GM21529 (cell line): ENCODE measurements around the gene OLFM3.

Experiments used
- ATAC-seq: cut with Tn5 transposase; IDR thresholded peaks from one replicate; pipeline ENCODE4 v1.9.1; 2021; ENCODE audit not compliant: unreplicated experiment

Gene OLFM3

DNA sequence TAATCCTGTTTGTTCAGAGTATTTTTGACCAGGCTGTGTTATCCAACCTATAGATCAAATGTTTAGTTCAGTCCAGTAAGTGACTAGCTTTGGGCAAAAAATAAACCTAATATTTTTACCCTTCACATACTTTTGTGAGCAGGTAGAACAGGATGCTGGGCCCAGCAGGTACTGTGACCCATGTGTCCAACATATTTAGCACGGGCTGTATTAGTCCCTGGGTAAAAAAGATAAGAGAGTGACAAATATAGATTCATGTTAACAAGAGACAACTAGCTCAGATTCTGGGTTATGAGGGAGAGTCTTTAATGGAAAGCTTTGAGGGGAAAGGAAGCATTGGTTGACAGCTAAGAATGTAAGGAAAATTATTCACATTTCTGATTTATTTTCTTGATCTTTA, 43.1 kb downstream of the OLFM3 start:
- ATAC-seq = no peak

DNA sequence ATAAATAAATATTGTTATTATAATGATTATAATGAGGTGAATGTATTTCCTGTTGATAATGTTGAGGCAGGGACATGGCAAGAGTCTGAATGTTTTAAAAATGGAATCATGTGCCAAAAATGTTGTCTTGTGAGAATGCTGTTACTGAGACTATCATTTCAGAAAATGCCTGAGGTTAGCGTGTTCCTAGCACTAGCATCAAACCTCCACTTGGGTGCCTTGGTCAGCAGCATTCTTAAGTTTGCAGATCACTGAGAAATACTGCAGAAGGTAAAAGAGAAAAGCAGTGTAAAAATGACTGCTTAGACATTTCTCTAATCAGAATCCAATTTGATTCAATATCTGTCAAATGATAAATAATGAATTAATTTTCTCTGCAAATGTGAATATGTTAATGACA, 50.8 kb downstream of the OLFM3 start:
- ATAC-seq = no peak

DNA sequence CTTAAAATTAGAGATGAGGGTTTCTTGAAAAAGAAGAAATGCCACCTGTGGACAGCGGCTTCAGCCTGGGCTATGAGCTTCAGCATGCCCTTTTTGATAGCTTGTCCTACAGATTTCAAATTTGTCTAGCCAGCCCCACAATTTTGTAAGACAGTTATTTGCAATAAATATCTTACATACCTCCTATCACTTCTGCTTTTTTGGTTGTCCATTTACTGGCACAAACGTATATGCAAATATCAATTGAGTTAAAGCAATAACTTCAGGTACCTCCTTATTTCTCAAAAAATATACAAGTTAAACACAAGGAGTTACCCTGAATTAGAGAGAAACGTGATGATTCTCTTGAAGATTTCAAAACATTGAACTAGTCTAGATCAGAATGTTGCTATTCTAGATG, 53.5 kb downstream of the OLFM3 start:
- no peak for ATAC-seq

DNA sequence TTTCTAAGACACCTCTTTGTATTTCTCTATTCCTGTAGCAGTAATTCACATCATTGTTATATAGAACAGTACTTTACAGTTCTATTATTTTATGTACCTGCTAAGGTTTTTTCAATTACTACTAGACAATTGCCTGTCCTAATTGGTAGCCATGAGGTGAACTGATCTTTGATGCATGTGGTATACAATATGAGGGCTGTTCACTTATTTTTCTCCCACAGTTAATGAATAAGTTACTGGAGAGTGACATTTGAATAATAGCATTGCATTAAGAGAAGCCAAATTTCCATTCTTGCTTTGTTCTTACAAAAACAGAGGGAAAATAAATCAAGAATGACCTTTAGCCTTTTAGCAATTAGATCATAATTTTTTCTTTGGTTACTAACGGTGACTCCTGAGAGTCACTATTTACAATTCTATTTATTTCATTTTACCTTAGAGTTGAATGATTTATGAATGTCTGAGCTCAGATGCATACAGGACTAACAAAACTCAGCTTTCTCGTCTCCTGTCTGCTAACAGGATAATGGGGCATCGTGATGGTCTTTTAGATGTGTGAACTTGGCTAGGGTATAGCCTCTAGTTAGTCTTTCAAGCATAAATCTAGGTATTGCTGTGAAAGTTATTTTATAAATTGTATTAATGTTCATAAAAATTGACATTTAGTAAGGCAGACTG, 54.1 kb downstream of the OLFM3 start:
- no peak for ATAC-seq

DNA sequence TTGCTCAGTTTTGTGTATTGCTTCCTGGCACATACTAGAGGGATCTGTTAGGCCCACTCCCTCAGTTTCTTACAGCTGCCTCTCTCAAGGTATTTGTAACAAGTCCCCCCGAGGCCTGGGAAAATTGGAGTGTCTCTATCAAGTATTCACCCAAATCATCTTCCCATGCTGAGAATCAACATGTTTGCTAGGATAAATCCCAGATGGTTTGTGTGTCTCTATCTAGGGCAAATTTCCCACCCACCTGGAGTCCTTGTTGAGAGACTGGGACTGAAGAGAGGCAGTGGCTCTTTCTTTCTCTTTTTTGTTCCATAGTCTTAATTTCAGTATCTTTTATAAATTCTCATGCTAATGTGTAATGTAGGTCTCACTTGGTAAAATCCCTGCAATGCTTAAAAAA, 58.0 kb downstream of the OLFM3 start:
- ATAC-seq = no peak

DNA sequence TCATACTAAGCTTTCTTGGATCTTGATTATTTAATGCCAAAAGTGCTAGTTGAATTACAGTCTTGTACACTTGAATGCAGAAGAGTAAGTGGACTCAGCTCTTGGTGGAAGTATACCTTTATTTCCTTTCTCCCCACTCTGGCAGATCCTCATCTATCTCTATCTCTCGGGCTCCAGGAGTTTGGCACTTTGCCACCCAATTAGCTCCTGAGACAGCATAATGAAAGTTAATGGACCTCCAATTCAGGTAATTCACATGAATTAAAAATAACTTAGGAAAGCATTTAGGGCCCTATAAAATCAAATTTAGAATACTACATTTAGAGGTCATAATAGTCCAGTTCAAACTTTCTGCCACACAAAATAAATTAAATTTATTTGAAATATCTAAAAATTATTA, 67.4 kb downstream of the OLFM3 start:
- no peak for ATAC-seq

DNA sequence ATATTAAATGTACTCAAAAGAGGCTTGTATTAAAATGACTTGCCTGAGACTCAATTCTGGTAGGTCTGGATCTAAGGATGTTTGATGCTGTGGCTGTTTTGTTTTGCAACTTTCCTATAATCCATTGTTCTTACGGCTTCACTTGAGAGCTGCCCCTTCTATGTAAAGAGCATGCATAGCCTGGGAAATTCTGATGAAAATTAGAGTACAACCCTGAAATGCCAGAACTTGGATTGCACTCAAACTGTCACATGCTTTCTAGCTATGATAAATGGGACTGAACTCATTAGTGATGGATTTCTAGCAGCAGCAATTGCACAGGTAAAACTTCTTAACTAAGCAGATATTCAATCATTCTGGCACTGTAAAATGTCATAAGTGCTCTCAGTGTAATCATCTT, 67.9 kb downstream of the OLFM3 start:
- no peak for ATAC-seq

DNA sequence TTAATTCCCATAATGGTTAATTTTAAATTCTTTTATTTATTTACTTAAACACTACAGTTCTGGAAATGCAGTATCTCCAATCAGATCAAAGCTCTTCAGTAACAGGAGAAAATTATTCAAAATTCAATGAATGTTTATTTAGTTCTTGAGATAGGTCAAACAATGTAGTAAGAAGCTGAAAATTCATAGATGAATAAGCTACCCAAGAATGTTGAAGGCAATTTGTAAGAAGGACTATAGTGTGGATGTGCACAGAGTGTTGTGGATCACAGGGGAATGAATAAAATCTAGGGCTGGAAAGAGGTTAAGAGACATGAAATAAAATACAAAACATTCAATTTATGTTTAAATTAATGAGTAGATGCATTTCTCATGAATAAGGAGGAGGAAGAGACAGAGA, 72.0 kb downstream of the OLFM3 start:
- ATAC-seq = no peak

DNA sequence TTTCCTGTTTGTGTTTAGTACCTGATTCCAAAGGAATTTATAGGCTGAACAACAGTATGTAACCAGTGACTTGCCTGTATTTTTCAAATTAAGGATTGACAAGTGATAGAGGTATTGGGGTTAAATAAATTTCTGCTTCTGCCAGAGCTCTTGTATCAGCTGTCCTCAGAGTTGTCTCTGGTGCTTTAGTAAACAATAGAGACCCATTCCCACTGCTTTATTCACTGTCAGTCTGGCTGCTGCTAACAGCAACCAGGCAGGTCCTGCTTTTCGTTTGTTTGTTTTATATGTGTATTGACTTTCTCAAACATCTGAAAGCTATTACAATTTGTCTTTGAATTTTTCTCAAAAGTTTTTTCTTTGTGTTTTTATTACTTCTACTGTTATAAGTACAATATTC, 76.1 kb downstream of the OLFM3 start:
- ATAC-seq = no peak

DNA sequence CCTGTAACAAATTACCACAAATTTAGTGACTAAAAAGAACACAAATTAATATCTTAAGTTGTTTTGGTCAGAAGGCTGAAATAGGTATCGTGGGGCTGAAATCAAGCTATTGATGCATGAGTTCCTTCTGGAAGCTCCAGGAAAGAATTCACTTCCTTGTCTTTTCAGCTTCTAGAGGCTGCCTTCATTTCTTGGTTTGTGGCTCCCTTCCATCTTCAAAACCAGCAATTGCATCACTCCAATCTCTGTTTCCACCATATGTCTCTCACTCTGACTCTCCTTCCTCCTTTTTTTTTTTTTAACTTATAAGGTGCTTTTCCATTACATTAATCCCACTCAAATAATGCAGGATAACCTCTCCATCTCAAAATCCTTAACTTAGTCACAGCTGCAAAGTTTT, 78.4 kb downstream of the OLFM3 start:
- ATAC-seq = no peak

DNA sequence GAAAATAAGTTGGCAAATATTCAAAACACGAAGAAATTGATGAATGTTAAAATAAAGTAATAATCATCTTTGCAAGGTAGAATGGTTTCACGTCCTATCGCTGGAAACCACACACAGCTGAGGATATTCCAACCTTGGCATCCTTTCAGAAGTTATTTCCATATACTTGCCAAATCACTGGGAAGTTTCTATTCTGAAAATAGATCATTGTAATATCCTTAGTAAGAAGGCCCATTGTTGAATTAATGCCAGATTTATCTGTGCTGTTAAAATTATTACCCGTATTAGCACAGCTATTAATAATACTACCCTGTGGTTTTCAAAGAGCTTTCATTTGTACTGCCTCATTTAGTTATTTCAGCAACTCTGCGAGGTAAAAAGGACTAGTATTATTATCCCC, 81.1 kb downstream of the OLFM3 start:
- no peak for ATAC-seq

DNA sequence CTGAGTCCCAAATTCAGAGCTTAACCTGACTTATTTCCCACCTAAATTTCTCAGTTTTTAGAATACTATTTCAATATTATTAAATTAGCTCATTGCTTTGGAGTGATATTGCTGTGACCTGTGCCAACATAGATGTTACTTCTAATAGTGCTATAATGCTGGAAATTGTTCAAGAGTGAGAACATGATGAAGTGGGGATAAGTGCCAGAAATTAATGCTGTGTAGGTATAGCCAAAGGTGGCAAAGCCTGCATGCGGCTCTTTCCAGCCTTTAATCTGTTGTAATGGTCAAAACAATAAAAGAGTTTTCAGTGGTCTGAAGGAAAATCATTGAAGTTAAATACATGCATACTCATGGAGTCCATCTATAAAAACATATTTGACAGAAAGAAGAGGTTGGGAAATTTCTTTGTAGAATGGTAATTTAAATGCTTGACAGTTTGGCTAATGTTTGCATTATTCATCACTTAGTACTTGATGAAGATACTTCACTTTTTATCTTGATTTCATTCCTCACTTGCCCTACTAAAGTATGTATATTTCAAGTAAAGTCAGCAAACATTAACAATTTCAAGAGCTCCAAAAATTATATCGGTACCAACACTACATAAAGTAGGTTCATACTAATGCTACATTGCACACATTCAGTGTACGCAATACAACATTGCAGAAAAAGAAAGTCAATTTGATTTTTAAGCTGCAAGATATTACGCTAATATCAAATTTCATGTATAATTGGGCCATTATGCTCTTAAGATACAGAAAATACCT, 82.1 kb downstream of the OLFM3 start:
- no peak for ATAC-seq

DNA sequence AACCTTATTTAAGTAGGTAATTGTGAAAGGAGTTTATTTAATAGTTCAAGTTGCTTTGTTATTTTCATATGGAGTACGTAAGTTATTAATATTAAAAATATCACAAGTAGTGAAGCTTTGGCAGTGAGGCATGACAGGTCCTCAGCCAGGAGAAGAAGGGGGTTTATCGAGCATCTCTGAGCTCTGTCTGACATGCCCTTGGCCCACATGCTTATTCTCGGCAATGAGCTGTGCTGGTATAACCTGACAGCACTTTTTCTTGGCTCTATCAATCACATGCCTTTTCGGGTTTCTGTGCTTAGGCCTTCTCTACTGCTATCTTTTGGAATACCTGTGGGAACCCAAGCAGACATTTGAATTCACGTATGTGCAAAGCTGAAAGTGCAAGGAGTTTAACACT, 84.8 kb downstream of the OLFM3 start:
- no peak for ATAC-seq

DNA sequence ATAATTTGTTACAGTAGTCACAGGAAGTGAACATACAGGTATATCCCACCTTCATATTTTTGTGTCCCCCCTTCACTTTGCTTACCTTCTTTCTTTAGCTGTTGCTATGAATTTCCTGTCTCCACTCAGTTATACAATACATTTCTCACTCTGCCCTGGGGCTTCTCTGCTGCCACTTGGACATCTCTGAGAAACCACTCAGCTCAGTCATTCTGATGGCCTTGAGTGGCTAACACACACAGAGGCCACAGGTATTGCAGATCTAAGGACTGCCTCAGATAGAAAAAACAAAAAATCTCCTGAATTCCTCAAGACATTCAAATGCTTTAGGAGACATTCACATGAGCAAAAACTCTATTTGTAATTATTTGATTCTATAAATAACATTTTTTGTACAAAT, 87.7 kb downstream of the OLFM3 start:
- no peak for ATAC-seq

DNA sequence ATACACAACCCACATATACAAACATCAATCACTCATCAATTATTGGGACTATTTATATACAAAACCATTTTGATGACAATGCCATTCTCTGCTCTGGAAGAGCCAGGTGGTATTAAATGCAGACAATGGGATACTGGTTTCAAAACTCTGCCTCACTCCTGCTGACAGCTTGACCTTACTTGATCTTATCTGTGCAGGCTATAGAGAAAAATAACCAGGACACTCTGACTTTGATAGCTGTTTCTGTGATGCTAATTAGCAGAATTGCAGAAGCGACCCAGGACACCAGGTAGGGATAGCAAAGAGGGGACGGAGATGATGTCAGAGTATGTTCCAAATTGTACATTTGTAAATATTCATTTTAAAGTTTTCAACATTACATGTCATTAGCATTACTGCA, 89.5 kb downstream of the OLFM3 start:
- no peak for ATAC-seq

DNA sequence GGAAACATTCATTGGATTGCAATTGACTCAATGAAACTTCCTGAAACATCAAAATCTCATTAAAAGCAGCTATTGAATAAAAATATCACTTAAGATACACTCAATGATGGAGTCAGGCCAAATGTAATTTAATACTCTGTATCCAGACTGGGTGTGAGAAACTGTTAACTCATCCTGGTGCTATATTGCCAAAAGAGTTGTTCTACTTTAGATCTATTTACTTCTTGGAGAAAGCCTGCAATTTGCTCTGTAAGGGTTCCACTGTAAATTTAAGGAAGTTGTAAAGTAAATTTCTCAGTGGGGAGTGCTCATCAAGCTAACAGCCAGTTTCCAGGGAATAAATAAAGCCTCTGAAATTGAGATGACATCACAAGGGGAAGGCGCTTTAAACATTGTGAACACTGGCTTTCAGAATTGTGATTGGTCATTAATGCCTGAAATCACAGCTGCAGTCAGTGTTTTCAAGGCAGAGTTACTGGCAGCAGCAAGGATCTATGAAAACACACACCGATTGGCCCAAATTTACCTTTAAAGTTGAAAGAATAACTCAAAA, 91.4 kb downstream of the OLFM3 start:
- no peak for ATAC-seq

DNA sequence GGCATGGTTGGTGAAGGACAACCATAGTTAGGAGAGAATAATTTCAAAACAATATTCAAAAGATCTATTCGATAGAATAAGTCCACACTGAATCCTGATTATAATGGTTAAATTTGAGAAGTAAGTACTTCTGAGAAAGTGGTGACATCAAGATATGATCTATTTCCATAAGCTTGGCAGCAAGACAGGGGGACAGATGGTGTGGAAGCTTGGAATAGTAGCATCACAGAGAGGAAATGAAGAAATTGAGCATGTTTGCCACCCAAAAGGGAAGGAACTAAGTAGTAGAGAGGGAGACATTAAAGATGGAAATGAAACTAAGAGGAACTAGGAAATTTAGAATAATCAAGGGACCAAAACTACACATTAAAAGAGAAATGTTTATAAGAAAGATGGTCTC, 94.5 kb downstream of the OLFM3 start:
- ATAC-seq = no peak

DNA sequence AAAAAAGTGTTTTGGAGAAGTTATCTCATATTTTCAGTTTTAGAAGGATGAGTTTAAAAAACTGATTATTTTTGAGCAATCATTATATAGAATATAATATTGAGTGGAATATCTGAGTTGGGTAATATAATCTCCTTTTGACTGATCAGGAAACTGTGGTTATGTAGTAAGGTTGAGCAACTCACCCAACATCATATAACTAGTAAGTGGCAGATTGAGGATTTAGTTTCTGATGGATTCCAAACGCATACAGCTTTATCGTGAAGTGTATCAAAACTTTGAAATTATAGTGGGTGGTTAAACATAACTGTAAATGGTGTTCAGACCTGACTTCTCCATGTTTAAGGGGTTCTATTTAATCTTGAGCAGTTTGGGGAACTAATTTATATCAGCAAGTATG, 98.6 kb downstream of the OLFM3 start:
- no peak for ATAC-seq

DNA sequence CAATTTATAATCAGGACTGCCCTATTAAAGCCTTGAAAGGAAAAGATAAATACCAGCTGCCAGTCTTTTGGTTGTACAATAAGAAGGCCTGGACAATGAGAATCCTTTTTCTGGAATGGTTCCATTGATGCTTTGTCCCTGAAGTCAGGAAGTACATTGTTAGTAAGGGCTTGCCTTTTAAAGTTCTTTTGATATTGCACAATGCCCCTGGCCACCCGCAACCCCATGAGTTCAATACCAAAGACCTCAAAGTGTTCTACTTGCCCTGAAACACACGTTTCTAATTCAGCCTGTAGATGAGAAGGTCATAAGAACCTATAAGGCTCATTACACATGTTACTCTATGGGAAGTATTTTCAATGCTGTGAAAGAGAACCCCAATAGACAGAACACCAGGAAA, 112.1 kb downstream of the OLFM3 start:
- ATAC-seq = no peak

DNA sequence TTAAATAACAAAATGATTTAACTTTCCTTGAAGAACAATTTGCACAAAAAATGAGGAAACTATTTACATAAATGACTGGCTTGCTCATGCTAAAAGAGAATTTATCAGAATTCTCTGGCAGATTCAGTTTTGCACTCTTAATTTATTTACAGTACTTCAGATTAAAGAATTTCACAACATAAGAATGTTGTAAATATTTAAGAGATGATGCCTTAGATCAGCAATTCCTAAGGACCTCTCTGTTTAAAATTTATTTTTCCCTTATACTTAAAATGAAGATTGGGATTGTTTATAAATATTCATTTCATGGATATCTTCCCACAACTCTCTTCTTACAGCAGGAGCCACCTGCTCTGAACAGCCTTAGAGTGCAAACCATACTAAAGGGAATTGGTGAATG, 120.8 kb downstream of the OLFM3 start:
- no peak for ATAC-seq

DNA sequence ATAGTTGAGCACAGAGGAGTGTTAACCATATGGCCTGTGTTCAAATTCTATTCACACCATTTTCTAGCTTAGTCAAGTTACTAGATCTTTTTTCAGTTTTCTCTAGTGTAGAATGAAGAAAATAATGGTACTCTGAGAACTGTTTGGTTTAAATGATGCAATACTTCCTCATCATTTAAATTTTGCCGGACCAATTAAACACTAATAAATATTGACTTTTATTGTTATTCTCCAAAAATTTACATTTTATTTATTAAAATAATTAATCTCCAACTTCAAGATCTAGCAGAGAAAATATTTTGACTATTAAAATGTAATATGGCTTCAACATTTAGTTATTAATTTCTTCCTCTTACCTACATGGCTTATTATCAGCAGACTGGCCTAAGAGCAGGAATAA, 123.1 kb downstream of the OLFM3 start:
- ATAC-seq = no peak

DNA sequence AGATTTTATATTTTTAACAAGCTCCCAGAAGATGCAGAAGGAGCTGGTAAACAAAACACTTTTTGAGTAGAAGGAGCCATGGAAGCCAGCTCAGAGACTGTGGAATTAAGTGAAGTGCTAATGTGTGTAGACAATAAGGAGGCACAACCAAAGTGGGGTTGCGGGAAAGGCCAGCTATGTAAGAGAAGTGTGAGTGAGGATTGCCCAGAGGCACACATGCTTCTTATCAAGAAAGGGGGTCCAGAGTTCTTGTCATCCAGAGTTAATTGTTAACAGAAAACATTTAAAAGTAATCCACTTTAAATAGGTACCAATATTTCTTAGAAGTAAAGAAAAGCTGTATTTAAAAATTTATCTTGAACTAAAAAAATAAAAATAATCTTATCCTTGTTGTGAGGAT, 136.8 kb downstream of the OLFM3 start:
- ATAC-seq = no peak

DNA sequence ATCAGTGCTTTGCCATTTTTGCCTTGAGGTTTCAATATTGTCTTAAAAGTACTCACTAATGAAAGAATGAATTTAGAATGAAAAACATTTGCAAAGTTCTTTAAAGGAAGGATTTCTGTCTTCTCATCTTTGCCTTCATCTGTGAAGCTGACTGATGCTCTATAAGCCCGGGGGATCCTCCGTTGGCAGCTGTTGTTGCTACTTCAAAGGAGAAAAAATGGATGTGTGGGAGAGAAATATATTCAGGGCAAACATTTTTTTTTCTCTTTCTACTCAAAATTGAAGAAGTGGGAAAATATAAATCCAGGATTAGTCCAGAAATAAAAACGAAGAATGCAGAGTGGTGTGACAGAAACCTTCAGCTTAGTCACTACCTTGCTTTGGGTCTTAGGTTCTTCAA, 142.5 kb downstream of the OLFM3 start:
- ATAC-seq = no peak
